SH-SY5Y (cell line): Measurements from ENCODE around the gene GUCY2F.

ENCODE experiments used
- GATA2 ChIP-seq: IDR thresholded peaks from 2 replicates; pipeline ENCODE4 v1.6.1; 2011; ENCODE audit warnings: mild to moderate bottlenecking, low read depth, low read length
- GATA3 ChIP-seq: IDR thresholded peaks from 2 replicates; pipeline ENCODE4 v1.6.1; 2011; ENCODE audit warnings: low read depth, mild to moderate bottlenecking, low read length, moderate library complexity

The GUCY2F gene

DNA sequence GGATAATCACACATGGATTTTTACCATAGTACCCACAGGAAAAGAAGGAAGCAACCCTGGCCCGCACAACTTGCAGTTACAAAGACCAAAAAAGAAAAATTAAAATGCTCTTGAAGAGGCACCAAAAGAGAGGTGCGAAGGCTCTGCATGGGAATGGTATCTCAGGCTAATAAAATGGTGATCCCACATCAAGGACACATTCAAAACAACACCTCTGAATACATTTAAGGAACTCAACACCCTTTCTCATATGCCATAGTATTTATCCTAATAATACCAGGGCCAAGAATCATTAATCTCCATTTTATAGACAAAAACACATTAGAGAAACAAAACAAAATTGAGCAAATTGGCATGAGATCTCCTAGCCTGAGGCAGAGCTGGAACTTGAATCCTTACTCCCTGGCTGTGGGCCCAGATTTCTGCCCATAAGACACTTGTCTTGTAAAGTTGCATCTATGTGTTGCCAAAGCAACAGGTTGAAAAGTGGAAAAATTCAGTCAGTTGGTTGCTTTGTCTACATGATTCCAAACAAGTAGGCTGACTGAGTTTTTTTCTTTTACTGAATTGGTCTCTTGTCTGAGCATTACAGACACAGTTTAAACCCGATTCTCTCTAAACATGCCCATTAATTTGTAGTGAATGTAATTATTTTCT lies 33.5 kb downstream of the GUCY2F start:
- TF ChIP-seq GATA3 (no peak), GATA2 (no peak)

DNA sequence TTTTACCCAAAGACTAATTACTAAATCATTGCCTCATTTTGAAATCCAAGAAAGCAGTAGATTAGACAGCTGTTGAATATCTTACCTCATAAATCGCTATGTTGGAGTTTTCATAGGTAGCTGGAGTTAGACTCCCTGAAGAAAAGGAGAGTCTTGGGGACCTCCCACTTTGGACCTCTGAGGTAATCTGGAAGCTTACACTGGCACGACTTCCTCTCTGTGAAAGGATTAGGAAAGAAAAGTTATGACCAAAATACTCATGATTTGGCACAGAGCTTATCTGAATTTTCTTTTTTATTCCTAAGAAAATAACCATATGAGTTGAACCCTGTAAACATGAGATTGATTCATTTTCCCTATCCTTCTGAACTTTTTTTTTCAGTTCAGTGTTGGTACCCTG lies 40.6 kb downstream of the GUCY2F start:
- TF ChIP-seq GATA2 (no peak), GATA3 (no peak)

DNA sequence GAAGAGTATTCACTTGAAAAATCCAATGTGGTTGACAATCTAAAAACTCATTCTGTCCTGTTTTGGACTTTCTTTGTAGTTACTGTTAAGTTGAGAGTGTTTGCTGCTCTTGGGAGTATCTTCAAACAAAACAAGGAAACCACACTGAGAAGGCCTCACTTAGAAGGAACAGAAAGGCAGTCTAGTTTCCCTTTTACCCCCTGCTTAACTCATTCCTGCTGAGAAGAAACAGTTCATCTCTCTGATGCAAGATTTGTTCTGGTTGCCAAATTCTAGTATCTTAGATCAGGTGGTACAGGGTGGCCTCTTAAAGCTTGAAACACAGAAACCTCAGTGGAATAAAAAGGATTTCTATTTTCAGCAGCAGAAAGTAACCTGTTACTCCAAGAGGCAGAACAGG lies 41.4 kb downstream of the GUCY2F start:
- no peak for TF ChIP-seq GATA2
- no peak for TF ChIP-seq GATA3

DNA sequence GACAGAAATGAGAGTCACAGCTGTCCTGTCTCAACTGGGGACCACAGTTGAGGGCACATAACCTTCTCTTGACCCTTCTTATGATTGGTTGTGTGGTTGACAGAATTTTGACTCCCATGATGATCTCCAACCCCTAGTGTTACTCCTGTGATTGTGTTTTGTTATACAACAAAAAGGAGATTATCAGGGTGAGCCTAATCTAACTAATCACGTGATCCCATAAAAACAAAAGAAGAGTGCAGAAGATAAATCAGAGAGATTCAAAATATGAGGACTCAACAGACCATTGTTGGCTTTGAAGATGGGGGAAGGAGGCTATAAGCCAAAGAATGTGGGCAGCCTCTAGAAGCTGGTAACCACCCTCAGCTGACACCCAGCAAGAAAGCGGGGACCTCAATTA lies 72.7 kb downstream of the GUCY2F start:
- TF ChIP-seq GATA2: no peak
- no peak for TF ChIP-seq GATA3

DNA sequence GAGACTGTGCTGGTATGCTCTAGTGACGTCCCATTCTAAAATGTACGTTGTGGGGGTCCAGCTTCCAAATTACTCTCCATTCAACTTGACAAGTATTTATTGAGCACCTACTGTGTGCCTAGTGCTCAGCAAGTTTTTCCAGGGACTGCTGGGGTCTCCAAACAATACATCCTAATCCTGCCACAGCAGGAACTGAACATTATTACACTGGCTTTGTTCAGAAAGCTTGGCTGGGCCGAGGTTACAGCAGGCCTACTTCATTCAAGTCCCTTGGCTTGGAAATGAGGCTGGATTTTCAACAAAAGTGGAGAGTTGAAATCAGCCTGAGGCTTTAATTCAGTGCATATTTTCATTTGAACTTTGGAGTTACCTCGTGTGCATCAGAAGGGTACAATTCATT lies 78.0 kb downstream of the GUCY2F start:
- TF ChIP-seq GATA3 (no peak), GATA2 (no peak)

DNA sequence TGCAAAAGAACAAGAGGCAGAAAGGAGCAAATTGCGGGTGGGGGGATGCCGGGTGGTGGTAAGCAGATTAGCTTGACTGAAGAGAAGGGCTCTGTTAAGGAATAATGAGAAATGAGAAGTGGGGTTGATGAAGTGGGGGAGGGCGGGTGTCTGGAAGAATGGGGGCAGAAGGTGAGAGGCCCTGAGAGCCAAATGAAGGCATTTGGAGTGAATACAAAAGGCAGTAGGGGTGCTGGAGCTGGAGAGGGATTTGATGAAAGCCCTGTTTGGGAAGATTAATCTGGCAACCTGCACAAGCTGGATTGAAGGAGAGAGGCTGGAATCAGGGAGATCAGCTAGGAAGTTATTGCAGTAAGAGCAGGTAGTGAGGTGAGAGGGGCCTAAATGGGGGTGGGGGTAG lies 82.1 kb downstream of the GUCY2F start:
- no peak for TF ChIP-seq GATA3

DNA sequence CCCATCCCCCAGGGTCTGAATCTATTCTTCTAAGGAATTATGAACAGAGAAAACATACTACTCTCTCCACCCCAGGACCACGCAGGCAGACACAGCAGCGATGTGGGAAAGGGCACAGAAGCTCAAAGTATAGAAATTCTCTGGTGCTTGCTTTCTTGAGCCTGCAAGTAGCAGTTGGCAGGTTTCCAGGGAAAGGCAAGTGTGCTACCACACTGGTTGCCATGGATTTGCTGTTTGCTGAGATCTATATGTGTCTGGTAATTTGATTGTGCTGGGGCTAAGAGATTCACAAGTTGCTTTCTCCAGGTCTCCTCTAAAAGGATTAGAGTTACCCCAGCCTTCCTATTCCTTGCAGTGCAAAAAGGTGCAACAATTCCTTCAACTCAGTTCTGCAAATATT lies 83.1 kb downstream of the GUCY2F start:
- TF ChIP-seq GATA2 (no peak), GATA3 (no peak)

DNA sequence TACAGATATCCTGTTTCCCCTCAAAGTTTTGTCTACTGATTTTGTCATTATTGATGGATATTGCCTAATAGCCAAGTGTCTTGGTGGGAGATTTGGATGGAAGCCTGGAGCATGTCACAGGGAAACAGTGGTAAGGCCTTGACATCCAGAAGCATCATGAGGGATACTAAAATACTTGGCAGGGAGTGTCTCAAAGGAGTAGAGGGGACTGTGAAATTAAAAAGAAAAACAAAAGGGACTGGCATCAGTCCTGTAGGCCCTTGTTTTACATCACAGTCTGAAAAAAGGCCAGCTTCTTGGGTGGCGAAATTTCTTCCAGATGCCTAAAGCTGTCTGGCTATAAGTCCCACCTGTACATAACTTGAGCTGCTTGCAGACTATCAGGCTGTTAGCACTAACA lies 83.8 kb downstream of the GUCY2F start:
- TF ChIP-seq GATA2: no peak
- no peak for TF ChIP-seq GATA3

DNA sequence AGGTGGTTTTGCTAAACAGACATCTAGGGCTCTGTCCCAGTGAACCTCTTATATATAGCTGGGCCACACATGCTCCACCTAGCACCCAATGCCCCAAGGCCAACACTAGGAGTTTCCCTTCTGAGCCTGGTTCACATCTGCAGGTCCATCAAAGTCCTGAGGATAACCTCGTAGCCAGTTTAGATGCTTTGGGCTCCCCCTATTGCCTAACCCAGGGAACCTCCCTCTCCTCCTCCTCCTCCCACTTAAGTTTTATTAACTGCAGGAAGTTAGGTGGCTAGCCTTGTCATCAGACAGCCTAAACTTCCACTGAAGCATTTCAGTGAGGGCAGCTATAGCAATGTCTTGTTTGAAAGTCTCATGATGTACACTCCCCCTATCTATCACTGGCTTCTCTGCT lies 88.0 kb downstream of the GUCY2F start:
- TF ChIP-seq GATA3: no peak
- TF ChIP-seq GATA2: no peak

DNA sequence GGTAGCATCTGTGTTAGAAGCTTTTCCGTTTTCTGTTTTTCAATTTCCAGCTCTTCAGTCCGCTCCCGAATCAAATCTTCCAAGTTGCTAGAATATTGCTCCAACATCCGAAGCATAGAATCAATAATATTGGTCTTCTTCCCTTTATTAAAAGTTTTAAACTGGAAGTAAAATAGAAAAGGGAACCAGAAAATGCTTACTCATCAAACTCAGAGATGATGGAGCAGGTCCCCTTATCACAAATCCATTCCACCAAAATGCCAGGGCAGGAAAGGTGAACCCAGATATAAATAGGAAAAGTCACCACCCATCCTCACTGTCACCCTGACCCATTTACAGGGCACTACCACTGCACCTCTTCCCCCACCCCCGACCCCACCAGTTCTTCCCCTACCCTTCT lies 89.0 kb downstream of the GUCY2F start:
- TF ChIP-seq GATA2 (no peak), GATA3 (no peak)

DNA sequence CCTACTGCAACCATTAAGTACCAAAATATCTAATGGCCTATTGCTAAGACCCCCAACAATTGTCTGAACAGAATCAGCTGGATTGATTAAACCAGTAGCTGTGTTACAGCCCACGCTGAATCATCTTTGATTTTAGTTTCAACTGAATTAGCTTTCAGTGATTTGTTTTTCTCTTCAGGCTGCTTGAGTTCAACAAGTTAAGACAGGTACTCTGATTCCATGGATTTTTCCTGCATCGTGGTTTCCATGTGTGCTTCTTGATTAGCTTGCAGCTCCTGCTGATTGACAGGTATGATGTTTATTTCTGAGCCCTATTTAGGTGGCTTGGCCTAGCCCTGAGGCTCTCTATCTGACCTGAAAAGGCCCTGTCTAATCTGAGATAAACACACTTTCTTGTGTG lies 91.3 kb downstream of the GUCY2F start:
- TF ChIP-seq GATA2 (no peak), GATA3 (no peak)

DNA sequence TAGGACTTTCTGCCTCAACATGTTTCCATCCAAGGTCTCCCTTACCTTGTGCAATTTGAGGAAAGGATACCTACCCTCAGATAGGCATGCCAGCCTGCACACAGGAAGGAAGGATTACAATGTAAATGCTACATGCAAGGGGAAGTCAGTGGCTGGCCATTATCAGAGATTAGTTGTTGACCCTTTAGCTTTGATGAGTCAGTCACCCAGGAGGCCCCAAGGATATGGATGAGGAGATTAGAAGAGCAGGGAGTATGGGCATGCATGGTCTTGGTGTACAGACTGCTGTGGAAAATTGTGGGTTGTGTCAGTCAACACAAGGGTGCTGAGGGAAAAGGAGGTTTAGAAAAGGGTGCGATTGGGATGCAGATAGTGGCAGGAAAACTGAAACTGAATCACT lies 92.0 kb downstream of the GUCY2F start:
- TF ChIP-seq GATA2 (no peak), GATA3 (no peak)

DNA sequence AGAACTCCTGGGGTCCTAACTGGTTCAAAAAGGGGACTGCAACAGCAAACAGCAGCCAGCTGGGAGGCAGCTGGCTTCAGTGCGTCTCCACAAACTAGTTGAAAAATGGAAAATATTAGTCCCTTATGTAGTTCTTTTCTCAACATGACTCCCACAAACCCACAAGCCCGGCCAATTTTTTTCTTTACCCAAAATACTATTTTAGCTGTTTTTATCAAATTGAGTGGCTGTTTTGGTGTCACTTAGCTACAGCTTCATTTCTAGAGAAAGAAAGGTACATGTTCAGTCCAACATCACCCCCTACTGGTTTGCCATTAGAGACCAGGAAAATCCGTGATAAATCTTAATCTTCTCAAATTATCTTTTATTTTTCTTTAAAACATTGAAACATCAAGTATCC lies 97.2 kb downstream of the GUCY2F start:
- TF ChIP-seq GATA2 (no peak), GATA3 (no peak)

DNA sequence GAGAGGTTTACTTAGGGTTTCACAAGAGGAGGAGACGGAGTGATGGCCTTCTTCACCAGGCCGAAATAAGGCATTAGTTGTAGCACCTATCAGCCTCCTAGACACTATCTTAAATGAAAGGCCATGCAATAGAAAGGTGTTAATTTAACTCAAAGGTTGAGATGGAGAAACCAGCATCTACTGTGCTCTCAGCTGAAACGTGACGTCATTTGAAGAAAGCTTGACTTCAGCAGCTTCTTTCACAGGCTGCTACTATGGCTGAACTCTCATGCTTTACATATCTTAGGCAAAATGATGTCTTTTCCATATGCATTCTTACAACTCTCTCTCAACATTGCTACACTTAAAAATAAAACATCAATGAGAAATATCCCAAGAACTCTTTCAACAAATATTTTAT lies 99.6 kb downstream of the GUCY2F start:
- TF ChIP-seq GATA3 (no peak), GATA2 (no peak)

DNA sequence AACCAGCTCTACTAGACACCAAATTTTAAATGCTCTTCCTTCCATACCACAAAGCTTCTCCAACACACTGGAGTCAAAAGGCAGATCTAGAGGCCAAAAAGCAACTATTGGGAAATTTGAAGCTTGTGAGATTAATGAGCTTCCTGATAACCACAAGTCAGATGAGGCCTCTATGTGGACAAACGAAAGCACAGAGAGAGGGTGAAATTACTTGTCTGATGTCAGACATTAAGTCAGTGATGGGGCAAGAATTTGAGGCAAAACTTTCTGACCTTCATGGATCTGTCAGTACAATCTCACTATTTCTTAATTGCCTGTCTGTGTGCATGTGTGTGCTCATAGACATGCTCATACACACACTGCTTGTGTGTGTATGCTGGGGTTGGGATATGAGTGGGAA lies 103.6 kb downstream of the GUCY2F start:
- TF ChIP-seq GATA2: no peak

DNA sequence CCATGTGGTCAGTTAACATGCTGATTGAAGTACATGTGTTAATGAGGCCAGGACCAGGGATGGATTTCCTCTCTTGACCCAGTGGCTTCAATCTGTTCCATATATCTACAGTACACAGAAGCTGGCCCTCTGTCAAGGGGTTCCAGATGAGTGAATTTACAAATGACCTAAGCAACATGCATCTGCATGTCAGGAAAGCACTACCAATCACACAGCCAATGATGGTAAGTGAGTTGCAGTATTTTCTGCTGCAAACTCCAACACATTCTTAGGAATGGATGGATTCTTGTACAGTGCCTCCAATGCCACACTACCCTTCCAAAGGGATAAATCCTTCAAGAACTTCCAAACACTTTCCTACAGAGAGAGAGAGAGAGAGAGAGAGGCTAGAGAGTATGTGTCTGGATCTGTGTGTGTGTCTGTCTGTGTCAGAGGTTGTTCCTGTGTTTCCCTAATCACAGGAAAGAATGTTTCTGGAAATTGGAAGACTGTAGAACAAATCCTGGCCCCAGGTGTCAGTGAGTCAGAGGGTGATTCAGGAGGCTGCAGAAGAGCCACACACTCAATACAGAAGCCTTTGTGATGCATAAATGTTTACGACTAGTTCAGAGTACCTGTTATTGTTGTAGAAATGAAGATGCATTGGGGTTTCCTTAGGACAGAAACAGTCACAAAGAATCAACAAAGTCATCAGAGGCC lies 107.5 kb downstream of the GUCY2F start:
- no peak for TF ChIP-seq GATA3
- TF ChIP-seq GATA2: no peak
